BLaER1 treated with 17β-estradiol and CSF1 and Interleukin-3, amounts not matched to agents 10 nM and 100 nM (cell line): ENCODE results near the gene CCNC.

Source experiments
- H3K27ac ChIP-seq, 11 experiments: shearing (Covaris generic); formaldehyde crosslinking; 2 replicates each; pipeline ENCODE4 v1.8.1; 2022
- H3K27me3 ChIP-seq, 11 experiments: shearing (Covaris generic); formaldehyde crosslinking; 2 replicates each; pipeline ENCODE4 v1.8.1; 2022
- H3K36me3 ChIP-seq, 11 experiments: shearing (Covaris generic); formaldehyde crosslinking; 2 replicates each; pipeline ENCODE4 v1.8.1; 2022
- H3K4me1 ChIP-seq, 10 experiments: shearing (Covaris generic); formaldehyde crosslinking; 2 replicates each; pipeline ENCODE4 v1.8.1; 2022
- H3K4me2 ChIP-seq, 11 experiments: shearing (Covaris generic); formaldehyde crosslinking; 2 replicates each; pipeline ENCODE4 v1.8.1; 2022
- H3K4me3 ChIP-seq, 10 experiments: shearing (Covaris generic); formaldehyde crosslinking; 2 replicates each; pipeline ENCODE4 v1.8.1; 2022
- H3K9ac ChIP-seq, 11 experiments: shearing (Covaris generic); formaldehyde crosslinking; 2 replicates each; pipeline ENCODE4 v1.8.1; 2022
- H3K9me3 ChIP-seq, 11 experiments: shearing (Covaris generic); formaldehyde crosslinking; replicated peaks in 1 of 11; 2 replicates each; pipeline ENCODE4 v1.8.1; 2022
- H4K20me1 ChIP-seq, 11 experiments: shearing (Covaris generic); formaldehyde crosslinking; 2 replicates each; pipeline ENCODE4 v1.8.1; 2022
- Cebpa-rat ChIP-seq, 11 experiments: shearing (Covaris generic); IDR thresholded peaks; 2 replicates each; pipeline ENCODE4 v1.8.1; 2022

CCNC gene

DNA sequence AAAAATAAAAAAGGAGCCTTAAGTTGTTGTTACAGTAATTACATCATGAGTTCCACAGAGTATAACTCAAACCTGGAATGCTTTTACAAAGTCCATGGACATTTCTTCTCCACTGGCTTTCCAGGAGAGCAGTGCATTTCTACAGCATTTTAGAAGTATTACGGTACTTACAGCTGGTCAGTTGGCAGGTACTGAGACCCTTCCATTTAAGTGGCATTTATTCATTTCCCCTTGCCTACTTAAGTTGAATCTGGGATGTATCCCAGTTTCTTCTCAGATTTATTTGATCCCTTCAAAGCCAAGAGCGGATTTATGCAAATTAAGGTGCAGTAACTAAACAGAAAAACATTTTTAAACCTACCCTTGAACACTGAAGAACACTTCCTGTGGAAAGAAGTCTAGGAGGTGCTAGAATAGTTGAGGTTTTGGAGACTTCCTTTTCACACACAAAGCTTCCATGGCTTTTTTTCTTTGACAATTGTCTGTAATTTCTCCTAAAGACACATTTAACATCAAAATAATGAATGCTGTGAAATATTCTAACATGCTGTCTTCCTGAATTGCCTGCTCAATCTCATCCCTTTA is 41.5 kb upstream of the CCNC start:
- peaks cover 56 to 71% (median 69%) of the 10 kb centered on the region in 11 experiments for H3K9me3 ChIP-seq

DNA sequence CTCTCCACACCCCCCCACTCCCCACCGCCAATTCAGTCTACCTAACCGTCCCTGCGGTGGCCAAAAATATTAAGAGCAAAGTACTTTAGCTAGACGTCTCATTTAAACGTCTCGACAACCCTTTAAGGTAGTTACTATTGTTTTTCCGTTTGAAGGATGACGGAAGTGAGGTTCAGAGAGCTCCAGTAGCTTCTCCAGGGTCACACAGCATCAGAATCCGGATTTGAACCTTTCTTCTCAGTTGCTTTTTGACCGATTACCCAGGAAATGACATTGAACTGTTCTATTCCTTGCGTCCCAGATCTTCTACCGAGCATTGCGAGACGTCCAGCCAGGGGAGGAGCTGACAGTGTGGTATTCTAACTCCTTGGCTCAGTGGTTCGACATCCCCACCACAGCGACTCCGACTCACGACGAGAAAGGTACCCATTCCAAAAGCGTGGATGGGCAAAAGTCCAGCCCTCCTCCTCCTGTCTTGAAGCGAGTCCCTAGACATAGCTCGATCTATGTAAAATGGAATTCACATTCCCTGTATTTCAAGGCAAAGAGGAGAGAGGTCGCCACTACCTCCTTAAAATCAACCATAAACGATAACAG is 40.5 kb upstream of the CCNC start:
- Histone ChIP-seq H3K4me2 (peak overlapping the region in 5 of 11 experiments; percentile 43 to 67 (median 55); a peak in 6 of 22 replicates), H3K27ac (no peak overlapping the region), H4K20me1 (peaks cover 0 to 12% (median 5%) of the 10 kb centered on the region in 11 experiments; a peak in 6 of 22 replicates), H3K4me1 (peaks cover 15 to 31% (median 18%) of the 10 kb centered on the region in 10 experiments), H3K4me3 (no peak overlapping the region), H3K27me3 (peaks cover 50 to 73% (median 64%) of the 10 kb centered on the region in 11 experiments), H3K36me3 (peaks cover 0 to 8% (median 0%) of the 10 kb centered on the region in 11 experiments; a peak in 3 of 22 replicates), H3K9ac (no peak overlapping the region), H3K9me3 (peaks cover 46 to 69% (median 67%) of the 10 kb centered on the region in 11 experiments)
- TF ChIP-seq Cebpa-rat (IDR thresholded peaks at IDR 0.05), result no peak

More for the DNA sequence above, 41.5 kb upstream of the CCNC start:
- Histone ChIP-seq H3K27me3 (peaks cover 50 to 73% (median 64%) of the 10 kb centered on the region in 11 experiments), H3K9ac (no peak overlapping the region), H3K4me3 (no peak overlapping the region), H3K4me2 (peak overlapping the region; percentile 40 to 80 (median 67)), H3K4me1 (peaks cover 14 to 26% (median 16%) of the 10 kb centered on the region in 10 experiments), H3K36me3 (peaks cover 0 to 8% (median 0%) of the 10 kb centered on the region in 11 experiments; a peak in 3 of 22 replicates), H3K27ac (no peak overlapping the region), H4K20me1 (peaks cover 0 to 5% (median 0%) of the 10 kb centered on the region in 11 experiments; a peak in 5 of 22 replicates)
- no peak for TF ChIP-seq Cebpa-rat (IDR thresholded peaks at IDR 0.05)

DNA sequence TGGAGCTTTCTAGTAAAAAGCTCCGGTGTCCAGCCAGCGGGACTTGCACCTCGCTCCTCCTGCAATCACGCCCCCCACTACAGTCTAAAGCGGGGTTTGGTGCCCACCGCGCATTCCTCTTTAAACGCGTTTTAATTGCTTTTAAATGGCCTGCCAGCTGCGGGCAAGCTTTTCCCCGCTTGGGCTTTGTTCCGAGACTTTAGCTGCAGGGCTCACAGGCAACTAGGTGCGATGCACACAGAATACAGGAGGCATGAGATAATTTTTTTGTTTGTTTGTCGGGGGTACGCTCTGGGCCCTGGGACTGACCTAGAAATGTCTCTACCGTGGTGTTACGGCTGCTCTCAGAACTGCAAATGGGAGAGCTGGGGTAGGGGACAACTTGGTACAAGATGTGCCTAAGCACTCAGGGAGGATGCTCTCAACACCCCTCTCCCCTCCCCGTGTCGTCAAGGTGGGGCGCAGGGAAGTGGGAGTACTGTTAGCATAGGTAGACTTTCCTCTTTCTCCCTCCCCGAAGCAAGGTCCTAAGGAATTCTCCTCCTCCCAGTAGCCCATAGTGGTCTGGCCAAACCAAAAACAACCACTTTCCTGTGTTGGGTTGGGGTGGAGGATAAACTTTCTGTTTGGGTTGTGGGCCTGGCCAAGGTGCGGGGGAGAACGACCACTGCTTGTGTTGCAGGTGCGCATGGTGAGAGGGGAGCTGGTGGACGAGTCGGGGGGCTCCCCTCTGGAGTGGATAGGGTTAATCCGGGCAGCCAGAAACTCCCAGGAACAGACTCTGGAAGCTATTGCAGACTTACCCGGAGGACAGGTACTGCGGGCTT is 39.8 kb upstream of the CCNC start:
- H3K27me3 ChIP-seq, result peaks cover 55 to 76% (median 66%) of the 10 kb centered on the region in 11 experiments
- H3K36me3 ChIP-seq, result peaks cover 0 to 8% (median 0%) of the 10 kb centered on the region in 11 experiments; a peak in 3 of 22 replicates

GRCh38 chr6:99607416-99608036 is 39.1 kb upstream of the CCNC start:
- H3K4me1 ChIP-seq, result peaks cover 18 to 38% (median 25%) of the 10 kb centered on the region in 10 experiments
- H3K4me3 ChIP-seq, result peak overlapping the region in 1 of 10 experiments; percentile 15; a peak in 1 of 20 replicates
- H3K9me3 ChIP-seq, result peaks cover 31 to 68% (median 60%) of the 10 kb centered on the region in 11 experiments
- H4K20me1 ChIP-seq, result peaks cover 0 to 19% (median 5%) of the 10 kb centered on the region in 11 experiments; a peak in 6 of 22 replicates
- H3K4me2 ChIP-seq, result no peak overlapping the region
- peaks cover 0 to 8% (median 0%) of the 10 kb centered on the region in 11 experiments; a peak in 3 of 22 replicates for H3K36me3 ChIP-seq
- no peak for TF ChIP-seq Cebpa-rat (IDR thresholded peaks at IDR 0.05)
- peaks cover 62 to 81% (median 71%) of the 10 kb centered on the region in 11 experiments for H3K27me3 ChIP-seq
- H3K9ac ChIP-seq, result no peak overlapping the region
- no peak overlapping the region for H3K27ac ChIP-seq

More for the DNA sequence above, 39.8 kb upstream of the CCNC start:
- H3K9me3 ChIP-seq, result peaks cover 39 to 69% (median 66%) of the 10 kb centered on the region in 11 experiments
- H3K4me3 ChIP-seq, result no peak overlapping the region
- H3K27ac ChIP-seq, result no peak overlapping the region
- H3K9ac ChIP-seq, result no peak overlapping the region
- H4K20me1 ChIP-seq, result peaks cover 0 to 16% (median 5%) of the 10 kb centered on the region in 11 experiments; a peak in 6 of 22 replicates
- peaks cover 18 to 38% (median 25%) of the 10 kb centered on the region in 10 experiments for H3K4me1 ChIP-seq
- H3K4me2 ChIP-seq, result no peak overlapping the region
- no peak for TF ChIP-seq Cebpa-rat (IDR thresholded peaks at IDR 0.05)

GRCh38 chr6:99606656-99607415 is 38.4 kb upstream of the CCNC start, which contains the start of gene PRDM13:
TSS of gene PRDM13 (plus strand) at chr6:99606833. CDS start at chr6:99607035, 202 bp downstream.
- Histone ChIP-seq H3K4me3 (peak within 1 kb of the TSS in 3 of 10 experiments; percentile 7 to 17 (median 15); a peak in 3 of 20 replicates), H3K27me3 (peaks cover 69 to 84% (median 77%) of the 10 kb centered on the region in 11 experiments)

DNA sequence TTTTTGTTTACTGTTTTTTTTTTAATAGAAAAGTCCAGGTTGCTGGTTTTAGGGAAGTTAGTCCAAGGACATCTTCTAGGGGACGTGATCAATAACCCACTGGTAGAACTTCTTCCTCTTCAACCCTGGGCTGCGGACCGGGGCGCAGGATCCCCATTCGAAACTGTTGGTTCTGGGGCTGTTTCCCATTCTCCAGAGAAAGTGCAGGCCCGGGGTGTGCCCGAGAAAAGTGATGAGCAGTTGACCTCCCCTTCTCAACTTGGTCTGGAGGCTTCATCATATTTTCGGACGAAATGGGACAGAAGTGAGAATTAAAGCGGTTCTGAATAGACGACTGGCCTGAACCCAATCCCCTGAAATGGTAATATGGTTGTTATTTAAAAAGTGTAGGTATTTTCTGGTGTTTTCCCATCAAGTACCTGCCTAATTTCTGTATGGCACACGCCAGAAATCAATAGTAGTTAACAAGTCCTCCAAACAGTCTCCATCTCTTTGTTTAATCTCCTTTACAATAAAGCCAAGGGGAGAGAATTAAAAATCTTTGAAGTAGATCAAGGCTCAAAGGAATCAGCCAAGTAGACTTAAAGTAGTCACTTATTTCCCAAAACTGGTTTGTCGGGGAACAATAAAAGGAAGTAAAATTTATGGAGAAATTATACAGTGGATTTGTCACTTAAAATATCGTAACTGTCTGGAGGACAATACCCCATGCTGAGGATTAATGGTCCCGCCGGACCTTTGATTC is 37.6 kb upstream of the CCNC start:
- H3K27me3 ChIP-seq, result peaks cover 77 to 89% (median 85%) of the 10 kb centered on the region in 11 experiments
- peaks cover 0 to 19% (median 5%) of the 10 kb centered on the region in 11 experiments; a peak in 7 of 22 replicates for H4K20me1 ChIP-seq
- no peak overlapping the region for H3K9ac ChIP-seq
- peaks cover 0 to 8% (median 0%) of the 10 kb centered on the region in 11 experiments; a peak in 3 of 22 replicates for H3K36me3 ChIP-seq
- peak overlapping the region in 2 of 10 experiments; percentile 7 to 17; a peak in 1 of 20 replicates for H3K4me3 ChIP-seq
- no peak overlapping the region for H3K27ac ChIP-seq
- peaks cover 18 to 31% (median 22%) of the 10 kb centered on the region in 10 experiments for H3K4me1 ChIP-seq
- TF ChIP-seq Cebpa-rat (IDR thresholded peaks at IDR 0.05), result no peak
- H3K9me3 ChIP-seq, result peaks cover 30 to 65% (median 57%) of the 10 kb centered on the region in 11 experiments
- H3K4me2 ChIP-seq, result no peak overlapping the region

More at GRCh38 chr6:99606656-99607415, 38.4 kb upstream of the CCNC start, which contains the start of gene PRDM13:
- no peak within 1 kb of the TSS for H3K9ac ChIP-seq
- no peak within 1 kb of the TSS for H3K4me2 ChIP-seq
- H3K27ac ChIP-seq, result no peak within 1 kb of the TSS
- peaks cover 18 to 38% (median 25%) of the 10 kb centered on the region in 10 experiments for H3K4me1 ChIP-seq
- no peak for TF ChIP-seq Cebpa-rat (IDR thresholded peaks at IDR 0.05)
- peaks cover 0 to 8% (median 0%) of the 10 kb centered on the region in 11 experiments; a peak in 3 of 22 replicates for H3K36me3 ChIP-seq
- H4K20me1 ChIP-seq, result peaks cover 0 to 19% (median 5%) of the 10 kb centered on the region in 11 experiments; a peak in 7 of 22 replicates
- H3K9me3 ChIP-seq, result peaks cover 30 to 65% (median 57%) of the 10 kb centered on the region in 11 experiments
